ENCODE measurements around the gene SMIM35.

Gene SMIM35

GRCh38 chr11:118058311-118059245 lies 28.2 kb downstream of the SMIM35 start:
- DNase-seq (ENCODE audit: low read depth, low spot score) = no peak

GRCh38 chr11:118057251-118058145 lies 29.3 kb downstream of the SMIM35 start:
- no peak for DNase-seq (ENCODE audit: low read depth, low spot score)

- DNase-seq (ENCODE audit: low read depth, low spot score) = no peak
Observed at GRCh38 chr11:118056806-118057205, 30.0 kb downstream of the SMIM35 start.

- no peak for DNase-seq (ENCODE audit: low read depth, low spot score)
Observed at GRCh38 chr11:118055966-118056365, 30.8 kb downstream of the SMIM35 start.

- no peak for DNase-seq (ENCODE audit: low read depth, low spot score)
Observed at GRCh38 chr11:118054712-118055640, 31.8 kb downstream of the SMIM35 start.

- no peak for DNase-seq (ENCODE audit: low read depth, low spot score)
Observed at GRCh38 chr11:118052581-118053206, 34.1 kb downstream of the SMIM35 start.

- no peak for DNase-seq (ENCODE audit: low read depth, low spot score)
Observed at GRCh38 chr11:118051611-118052461, 34.9 kb downstream of the SMIM35 start.

- no peak for DNase-seq (ENCODE audit: low read depth, low spot score)
Observed at GRCh38 chr11:118051136-118051610, 35.6 kb downstream of the SMIM35 start.

GRCh38 chr11:118050208-118050891 lies 36.4 kb downstream of the SMIM35 start:
- no peak for DNase-seq (ENCODE audit: low read depth, low spot score)

- no peak for DNase-seq (ENCODE audit: low read depth, low spot score)
Observed at GRCh38 chr11:118049771-118050170, 37.0 kb downstream of the SMIM35 start.

- DNase-seq (ENCODE audit: low read depth, low spot score) = no peak
Observed at GRCh38 chr11:118048472-118049370, 38.0 kb downstream of the SMIM35 start.

GRCh38 chr11:118047749-118048148 lies 39.0 kb downstream of the SMIM35 start:
- no peak for DNase-seq (ENCODE audit: low read depth, low spot score)

- DNase-seq (ENCODE audit: low read depth, low spot score) = no peak
Observed at GRCh38 chr11:118046964-118047700, 39.6 kb downstream of the SMIM35 start.

- no peak for DNase-seq (ENCODE audit: low read depth, low spot score)
Observed at GRCh38 chr11:118046051-118046963, 40.5 kb downstream of the SMIM35 start.

GRCh38 chr11:118045191-118045590 lies 41.6 kb downstream of the SMIM35 start:
- no peak for DNase-seq (ENCODE audit: low read depth, low spot score)

GRCh38 chr11:118042796-118043195 lies 44.0 kb downstream of the SMIM35 start:
- DNase-seq (ENCODE audit: low read depth, low spot score) = no peak
